ENCODE measurements around the gene ZIC2. TPM values are rescaled to one million over a fixed set of nuclear protein-coding genes. Genes with fewer than 3 reads are reported as not detected.

The ZIC2 gene
- total RNA-seq, 1 experiment from 2014 or later: 13.6 TPM

GRCh38 chr13:99970651-99971575 is 10.7 kb upstream of the ZIC2 start:
- ChIA-PET CTCF (no interaction called here), POLR2A (ENCODE audit: unreplicated experiment) (interaction anchor here (0.7 to 1.5 kb wide), 2 partner anchors 10 to 36 kb away, joined by 4 to 14 read pairs; partner anchors contain the start of gene ZIC2)
- TF ChIP-seq EZH2 (IDR thresholded peaks at IDR 0.05; ENCODE audit: low read depth): no peak
- TF ChIP-seq CTCF (conservative IDR thresholded peaks at IDR 0.05): no peak
- Histone ChIP-seq H2AFZ (peak overlapping the region; percentile 75; the same call in 1 of the 2 replicates), H4K20me1 (ENCODE audit: insufficient read depth) (no peaks in the 10 kb centered on the region; the same call in 1 of the 2 replicates), H3K27me3 (ENCODE audit: insufficient read depth, low read depth) (no peaks in the 10 kb centered on the region), H3F3A (ENCODE audit: insufficient read depth, low read depth) (peaks cover 18% of the 10 kb centered on the region; the same call in 1 of the 2 replicates), H3K4me3 (peak overlapping the region; percentile 94), H3K36me3 (ENCODE audit: low read depth) (no peaks in the 10 kb centered on the region), H3K4me2 (peak overlapping the region; percentile 73), H3K27ac (no peak overlapping the region), H3K79me2 (ENCODE audit: low read depth) (peaks cover 38% of the 10 kb centered on the region), H3K9me3 (ENCODE audit: insufficient read depth, low read depth) (no peaks in the 10 kb centered on the region), H3K9me2 (ENCODE audit: insufficient read depth) (no peaks in the 10 kb centered on the region), H3K4me1 (replicated peaks; ENCODE audit: insufficient read depth) (no peaks in the 10 kb centered on the region)
- no peak for DNase-seq
- no TSS peak for BruUV-seq (replicated peaks)
- intact Hi-C loops (cut with micrococcal nuclease; ENCODE audit: unreplicated experiment): no loop called here

GRCh38 chr13:99971576-99972189 is 9.9 kb upstream of the ZIC2 start, which contains the start of gene ZIC5:
ZIC5 (minus strand) TSS chr13:99971767; CDS start chr13:99971603, 164 bp downstream.
- intact Hi-C loops (cut with micrococcal nuclease; ENCODE audit: unreplicated experiment): no loop called here
- CTCF ChIA-PET: no interaction called here

More at GRCh38 chr13:99971576-99972189, 9.9 kb upstream of the ZIC2 start, which contains the start of gene ZIC5:
- peak within 1 kb of the TSS; percentile 94 for H3K4me3 ChIP-seq
- peak within 1 kb of the TSS; percentile 73 for H3K4me2 ChIP-seq
- H3K27me3 ChIP-seq (ENCODE audit: insufficient read depth, low read depth): no peaks in the 10 kb centered on the region
- H3K79me2 ChIP-seq (ENCODE audit: low read depth): peaks cover 31% of the 10 kb centered on the region
- H3K4me1 ChIP-seq (replicated peaks; ENCODE audit: insufficient read depth): no peaks in the 10 kb centered on the region
- H3K9me2 ChIP-seq (ENCODE audit: insufficient read depth): no peaks in the 10 kb centered on the region
- no peaks in the 10 kb centered on the region for H3K36me3 ChIP-seq (ENCODE audit: low read depth)
- no peaks in the 10 kb centered on the region for H3K9me3 ChIP-seq (ENCODE audit: insufficient read depth, low read depth)
- no peak within 1 kb of the TSS for H3K27ac ChIP-seq
- peak within 1 kb of the TSS; percentile 75; the same call in 1 of the 2 replicates for H2AFZ ChIP-seq
- no TSS peak for BruUV-seq (replicated peaks)
- no peak for DNase-seq
- peaks cover 18% of the 10 kb centered on the region; the same call in 1 of the 2 replicates for H3F3A ChIP-seq (ENCODE audit: insufficient read depth, low read depth)
- no peaks in the 10 kb centered on the region for H4K20me1 ChIP-seq (ENCODE audit: insufficient read depth)
- POLR2A ChIA-PET (ENCODE audit: unreplicated experiment): no interaction called here
- TF ChIP-seq CTCF (conservative IDR thresholded peaks at IDR 0.05) (no peak), EZH2 (IDR thresholded peaks at IDR 0.05; ENCODE audit: low read depth) (no peak)

Data from PC-9 (cell line).